Suprapubic skin (tissue), 4 donors: ENCODE data around the gene CARD14. TPM values are rescaled to one million over a fixed set of nuclear protein-coding genes. Genes with fewer than 3 reads are reported as not detected.

ENCODE experiments used
- DNase-seq, 2 donors: peaks; one replicate each; pipeline ENCODE4 v3.0.0-alpha.2; 2019; ENCODE audit warnings: low spot score in 2 of 2
- H3K27ac ChIP-seq: fragments of 200-600 bp; sonication (generic); one replicate; pipeline ENCODE4 v1.5.1; 2019
- H3K27me3 ChIP-seq: fragments of 200-600 bp; sonication (generic); one replicate; pipeline ENCODE4 v1.5.1; 2019
- H3K36me3 ChIP-seq: fragments of 200-600 bp; sonication (generic); one replicate; pipeline ENCODE4 v1.5.1; 2019
- H3K4me1 ChIP-seq: fragments of 200-600 bp; sonication (generic); one replicate; pipeline ENCODE4 v1.5.1; 2019
- H3K4me3 ChIP-seq: fragments of 200-600 bp; sonication (generic); one replicate; pipeline ENCODE4 v1.5.1; 2019; ENCODE audit warnings: mild to moderate bottlenecking
- H3K9me3 ChIP-seq: fragments of 200-600 bp; sonication (generic); one replicate; pipeline ENCODE4 v1.5.1; 2019
- EP300 ChIP-seq: sonication (generic); formaldehyde crosslinking; IDR thresholded peaks from one replicate; pipeline ENCODE4 v1.6.1; 2017; ENCODE audit warnings: antibody characterized with exemption
- POLR2A ChIP-seq, 2 donors: fragments of 450-650 bp; IDR thresholded peaks; one replicate each; pipeline ENCODE4 v1.6.1; 2017; ENCODE audit warnings: antibody characterized with exemption in 2 of 2, mild to moderate bottlenecking in 2 of 2, moderate library complexity in 2 of 2
- POLR2AphosphoS5 ChIP-seq, 3 donors: sonication (generic); formaldehyde crosslinking; IDR thresholded peaks; one replicate each; pipeline ENCODE4 v1.6.1; 2017; ENCODE audit warnings: antibody characterized with exemption in 3 of 3
- WGBS: methylation state at CpG from one replicate; pipeline ENCODE4 v1.1.5; 2018; 5-methylcytosine and 5-hydroxymethylcytosine counted together
- total RNA-seq, 4 donors: library from RNA; depleted of rRNA; stranded (reverse); fragments of >200 nt; gene quantifications; one replicate each; pipeline ENCODE4 v1.1.0, GENCODE V29; 2016
- TF ChIP-seq, protein P1 (sequence below), 2 donors: fragments of 200-600 bp in 1 of 2; fragments of 450-650 bp in 1 of 2; sonication (generic) in 1 of 2; IDR thresholded peaks; one replicate each; pipeline ENCODE4 v1.5.1; 2016 to 2019; ENCODE audit warnings: antibody characterized with exemption in 2 of 2, mild to moderate bottlenecking in 1 of 2, moderate library complexity in 1 of 2

The CARD14 gene
- 10 to 100 TPM; 32.1 to 92.5 (median 45.3) TPM for total RNA-seq

DNA sequence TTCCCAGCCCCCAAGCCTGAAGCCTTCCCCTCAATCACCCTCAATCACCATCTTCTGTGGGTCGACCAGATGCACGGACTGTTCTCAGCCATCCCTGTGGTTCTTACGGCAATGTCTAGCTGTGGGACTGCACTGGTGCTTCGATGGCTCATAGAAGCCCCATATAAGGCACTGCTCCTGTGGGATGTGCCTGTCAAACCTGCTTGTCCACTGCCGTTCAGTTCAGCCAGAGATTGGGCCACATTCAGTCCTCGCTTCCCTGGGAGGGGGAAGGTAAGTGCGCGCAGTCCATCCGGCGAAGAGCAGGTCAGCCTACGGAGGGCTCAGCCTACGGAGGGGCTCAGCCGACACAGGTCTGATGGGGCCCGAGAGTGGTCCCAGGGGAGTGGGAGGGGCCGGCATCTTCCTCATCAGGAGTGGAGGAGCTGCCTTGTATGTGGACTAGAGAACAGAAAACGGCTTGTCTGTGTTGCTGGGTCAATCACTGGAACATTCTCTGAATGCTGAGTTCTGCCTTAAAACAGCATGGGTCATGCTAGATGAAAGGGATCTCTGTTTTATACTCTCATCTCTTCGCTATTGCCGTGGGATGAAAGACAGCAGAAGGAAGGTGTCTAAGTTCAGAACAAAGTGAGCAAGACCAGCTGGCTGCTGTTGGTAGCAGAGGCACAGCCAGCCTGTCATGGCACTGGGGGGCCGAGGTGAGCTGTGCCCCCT is at the start of gene CARD14:
Gene CARD14, plus strand, starts transcription at position 247 of the 717 bp plus-strand sequence. CDS start 11,409 bp downstream, outside the sequence.
- Histone ChIP-seq H3K27ac (peak within 1 kb of the TSS; percentile 16), H3K36me3 (no peaks in the 10 kb centered on the region), H3K4me3 (peak within 1 kb of the TSS; percentile 31), H3K9me3 (no peaks in the 10 kb centered on the region), H3K27me3 (no peaks in the 10 kb centered on the region), H3K4me1 (peaks cover 12% of the 10 kb centered on the region)
- no peak for DNase-seq
- TF ChIP-seq POLR2A (IDR thresholded peaks at IDR 0.05) (no peak), EP300 (no peak), POLR2AphosphoS5 (IDR thresholded peaks at IDR 0.05) (no peak)
- TF ChIP-seq, protein P1, sequence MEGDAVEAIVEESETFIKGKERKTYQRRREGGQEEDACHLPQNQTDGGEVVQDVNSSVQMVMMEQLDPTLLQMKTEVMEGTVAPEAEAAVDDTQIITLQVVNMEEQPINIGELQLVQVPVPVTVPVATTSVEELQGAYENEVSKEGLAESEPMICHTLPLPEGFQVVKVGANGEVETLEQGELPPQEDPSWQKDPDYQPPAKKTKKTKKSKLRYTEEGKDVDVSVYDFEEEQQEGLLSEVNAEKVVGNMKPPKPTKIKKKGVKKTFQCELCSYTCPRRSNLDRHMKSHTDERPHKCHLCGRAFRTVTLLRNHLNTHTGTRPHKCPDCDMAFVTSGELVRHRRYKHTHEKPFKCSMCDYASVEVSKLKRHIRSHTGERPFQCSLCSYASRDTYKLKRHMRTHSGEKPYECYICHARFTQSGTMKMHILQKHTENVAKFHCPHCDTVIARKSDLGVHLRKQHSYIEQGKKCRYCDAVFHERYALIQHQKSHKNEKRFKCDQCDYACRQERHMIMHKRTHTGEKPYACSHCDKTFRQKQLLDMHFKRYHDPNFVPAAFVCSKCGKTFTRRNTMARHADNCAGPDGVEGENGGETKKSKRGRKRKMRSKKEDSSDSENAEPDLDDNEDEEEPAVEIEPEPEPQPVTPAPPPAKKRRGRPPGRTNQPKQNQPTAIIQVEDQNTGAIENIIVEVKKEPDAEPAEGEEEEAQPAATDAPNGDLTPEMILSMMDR (IDR thresholded peaks at IDR 0.05), result no peak
- WGBS, result 55% methylated on average over 19 of the region's 19 CpGs

DNA sequence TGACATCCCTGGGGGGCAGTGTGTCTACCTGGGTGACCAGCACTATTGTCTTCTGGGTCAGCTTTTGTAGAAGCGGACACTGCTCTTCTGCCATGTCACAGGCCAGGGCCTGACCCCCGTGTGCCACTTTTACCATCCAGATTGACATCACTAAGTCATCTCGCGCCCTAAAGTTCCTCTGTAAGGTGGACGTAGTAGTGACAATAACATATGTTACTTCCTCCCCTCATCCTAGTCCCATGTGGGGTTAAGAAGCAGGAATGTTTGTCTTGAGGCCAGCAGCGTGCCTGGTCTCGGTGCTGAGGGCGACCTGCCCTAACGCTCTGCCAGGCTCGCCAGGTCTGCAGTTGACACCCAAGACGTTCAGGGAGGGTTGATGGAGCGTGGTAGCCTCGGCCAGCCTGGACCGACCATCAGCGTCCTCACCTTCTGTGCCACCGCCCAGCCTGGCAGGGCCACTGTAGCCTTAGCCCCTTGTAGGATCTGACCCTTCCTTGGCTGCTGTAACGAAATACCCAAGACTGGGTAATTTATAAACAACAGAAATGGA is 47.7 kb upstream of the CARD14 start:
- no peaks in the 10 kb centered on the region for H3K9me3 ChIP-seq
- peaks cover 4% of the 10 kb centered on the region for H3K4me1 ChIP-seq
- 97% methylated on average over 11 of the region's 17 CpGs for WGBS
- no peak for TF ChIP-seq POLR2A (IDR thresholded peaks at IDR 0.05)
- peak; percentile 34 to 73 for DNase-seq
- no peak overlapping the region for H3K4me3 ChIP-seq
- no peaks in the 10 kb centered on the region for H3K27me3 ChIP-seq
- no peak overlapping the region for H3K27ac ChIP-seq
- H3K36me3 ChIP-seq, result peaks cover 25% of the 10 kb centered on the region

DNA sequence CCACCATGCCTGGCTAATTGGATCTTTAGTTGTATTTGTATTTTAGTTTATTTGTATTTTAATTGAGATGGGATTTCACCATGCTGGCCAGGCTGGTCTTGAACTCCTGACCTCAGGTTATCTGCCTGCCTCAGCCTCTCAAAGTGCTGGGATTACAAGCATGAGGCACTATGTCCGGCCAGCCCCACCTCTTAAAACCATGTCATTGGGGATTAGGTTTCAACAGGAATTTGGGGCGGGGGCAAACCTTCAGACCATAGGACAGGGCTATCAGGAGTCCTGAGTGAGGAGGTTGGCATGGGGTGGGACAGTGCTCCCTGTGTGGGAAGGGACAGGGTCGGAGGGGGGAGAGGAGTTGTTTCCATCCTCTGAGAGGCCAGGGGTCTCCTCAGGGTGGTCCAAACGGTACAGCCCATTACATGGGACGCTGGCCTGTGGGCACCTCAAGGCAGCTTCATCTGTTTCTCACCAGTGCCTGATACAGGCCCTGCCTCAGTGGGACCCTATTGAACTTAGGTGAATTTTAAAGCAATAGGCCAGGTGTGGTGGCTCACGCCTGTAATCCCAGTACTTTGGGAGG is 46.8 kb upstream of the CARD14 start:
- Histone ChIP-seq H3K9me3 (no peaks in the 10 kb centered on the region), H3K27ac (no peak overlapping the region), H3K4me3 (no peak overlapping the region), H3K4me1 (peaks cover 4% of the 10 kb centered on the region), H3K36me3 (peaks cover 18% of the 10 kb centered on the region), H3K27me3 (no peaks in the 10 kb centered on the region)
- TF ChIP-seq, protein P1 (IDR thresholded peaks at IDR 0.05), result no peak
- TF ChIP-seq POLR2AphosphoS5 (IDR thresholded peaks at IDR 0.05), result no peak
- TF ChIP-seq POLR2A (IDR thresholded peaks at IDR 0.05), result no peak
- WGBS, result 90% methylated on average over 6 of the region's 6 CpGs
- peak in 1 of 2 donors; percentile 43 for DNase-seq

DNA sequence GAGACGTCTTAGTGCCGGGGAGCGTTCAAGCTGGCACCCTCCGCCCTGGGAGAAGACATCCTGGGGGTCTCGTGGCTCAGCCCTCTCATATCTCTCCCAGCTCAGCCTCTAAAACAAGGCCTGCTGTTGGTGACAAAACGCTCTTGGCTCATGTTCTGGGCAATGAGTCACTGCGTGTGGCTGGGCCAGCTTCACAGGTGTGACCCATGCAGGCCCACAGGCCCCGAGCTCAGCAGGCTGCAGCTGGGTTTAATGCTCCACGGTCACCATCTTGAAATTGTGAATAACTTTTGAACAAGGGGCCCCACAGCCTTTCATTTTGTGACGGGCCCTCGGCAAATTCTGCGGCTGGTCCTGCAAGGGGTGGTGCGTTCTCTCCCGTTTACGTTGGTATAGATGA is 46.0 kb upstream of the CARD14 start:
- DNase-seq, result peak in 1 of 2 donors; percentile 67
- H3K27me3 ChIP-seq, result no peaks in the 10 kb centered on the region
- H3K36me3 ChIP-seq, result peaks cover 10% of the 10 kb centered on the region
- no peaks in the 10 kb centered on the region for H3K9me3 ChIP-seq
- TF ChIP-seq, protein P1 (IDR thresholded peaks at IDR 0.05), result no peak
- no peak for TF ChIP-seq POLR2A (IDR thresholded peaks at IDR 0.05)
- TF ChIP-seq POLR2AphosphoS5 (IDR thresholded peaks at IDR 0.05), result no peak
- TF ChIP-seq EP300, result no peak
- no peak overlapping the region for H3K4me3 ChIP-seq
- peaks cover 4% of the 10 kb centered on the region for H3K4me1 ChIP-seq
- H3K27ac ChIP-seq, result no peak overlapping the region
- WGBS, result 73% methylated on average over 14 of the region's 15 CpGs

DNA sequence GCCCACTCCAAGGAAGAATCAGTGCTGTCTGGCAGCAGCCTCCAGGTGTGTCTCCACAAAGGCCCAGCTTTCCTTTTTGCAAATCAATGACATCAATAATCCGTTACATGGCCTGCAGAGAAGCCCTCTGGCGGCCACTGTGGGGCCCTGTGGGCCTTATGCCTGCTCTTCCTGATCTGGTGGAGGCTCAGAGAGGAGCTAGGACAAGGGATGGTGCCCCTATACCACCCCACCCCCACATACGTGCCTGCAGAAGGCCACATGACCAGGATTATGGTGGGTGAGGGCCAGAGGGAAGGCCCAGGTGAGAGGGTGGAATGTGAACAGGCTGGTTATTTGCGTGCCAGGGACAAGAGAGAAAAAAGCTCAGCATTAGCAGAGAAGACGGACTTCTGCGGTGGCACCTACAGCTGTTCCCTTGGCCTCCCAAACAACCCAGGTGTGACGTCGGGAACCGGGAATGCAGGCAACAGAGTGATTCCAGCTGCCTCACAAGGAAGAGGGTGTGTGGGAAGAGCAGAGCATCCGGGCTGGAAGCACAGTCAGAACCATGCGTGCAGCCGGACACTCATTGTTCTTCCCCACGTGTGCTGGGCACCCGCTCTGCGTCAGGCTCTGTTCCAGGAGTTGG is 45.4 kb upstream of the CARD14 start:
- Histone ChIP-seq H3K4me1 (peaks cover 4% of the 10 kb centered on the region), H3K4me3 (no peak overlapping the region), H3K36me3 (peaks cover 3% of the 10 kb centered on the region), H3K27me3 (no peaks in the 10 kb centered on the region), H3K9me3 (no peaks in the 10 kb centered on the region), H3K27ac (no peak overlapping the region)
- peak; percentile 40 to 64 for DNase-seq
- WGBS, result 54% methylated on average over 15 of the region's 15 CpGs
- TF ChIP-seq POLR2A (IDR thresholded peaks at IDR 0.05), result no peak
- TF ChIP-seq, protein P1 (IDR thresholded peaks at IDR 0.05), result peak in 1 of 2 donors; percentile 20
